HL-60 (cell line): ENCODE data around the gene MGAT4B.

Experiments
- POLR2AphosphoS5 ChIP-seq: IDR thresholded peaks from 2 replicates; pipeline ENCODE4 v1.6.1; 2012; ENCODE audit warnings: low read depth
- SPI1 ChIP-seq: IDR thresholded peaks from 2 replicates; pipeline ENCODE4 v1.6.1; 2012; ENCODE audit warnings: low read depth, mild to moderate bottlenecking, borderline replicate concordance
- TF ChIP-seq, protein P1 (sequence below): IDR thresholded peaks from one replicate; pipeline ENCODE4 v1.5.1; 2011; ENCODE audit warnings: low read length, control low read depth, inconsistent platforms; ENCODE audit not compliant: insufficient read depth
- TF ChIP-seq, protein P2 (sequence below): IDR thresholded peaks from 2 replicates; pipeline ENCODE4 v1.6.1; 2012; ENCODE audit warnings: low read depth; ENCODE audit not compliant: insufficient replicate concordance

GRCh38 chr5:179821298-179822058 is 14.8 kb upstream of the MGAT4B start:
- TF ChIP-seq, protein P1, sequence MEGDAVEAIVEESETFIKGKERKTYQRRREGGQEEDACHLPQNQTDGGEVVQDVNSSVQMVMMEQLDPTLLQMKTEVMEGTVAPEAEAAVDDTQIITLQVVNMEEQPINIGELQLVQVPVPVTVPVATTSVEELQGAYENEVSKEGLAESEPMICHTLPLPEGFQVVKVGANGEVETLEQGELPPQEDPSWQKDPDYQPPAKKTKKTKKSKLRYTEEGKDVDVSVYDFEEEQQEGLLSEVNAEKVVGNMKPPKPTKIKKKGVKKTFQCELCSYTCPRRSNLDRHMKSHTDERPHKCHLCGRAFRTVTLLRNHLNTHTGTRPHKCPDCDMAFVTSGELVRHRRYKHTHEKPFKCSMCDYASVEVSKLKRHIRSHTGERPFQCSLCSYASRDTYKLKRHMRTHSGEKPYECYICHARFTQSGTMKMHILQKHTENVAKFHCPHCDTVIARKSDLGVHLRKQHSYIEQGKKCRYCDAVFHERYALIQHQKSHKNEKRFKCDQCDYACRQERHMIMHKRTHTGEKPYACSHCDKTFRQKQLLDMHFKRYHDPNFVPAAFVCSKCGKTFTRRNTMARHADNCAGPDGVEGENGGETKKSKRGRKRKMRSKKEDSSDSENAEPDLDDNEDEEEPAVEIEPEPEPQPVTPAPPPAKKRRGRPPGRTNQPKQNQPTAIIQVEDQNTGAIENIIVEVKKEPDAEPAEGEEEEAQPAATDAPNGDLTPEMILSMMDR = no peak
- TF ChIP-seq POLR2AphosphoS5 (0 out of 2 replicates have a peak, but pooled peaks have one; percentile 27), SPI1 (no peak)
- TF ChIP-seq, protein P2, sequence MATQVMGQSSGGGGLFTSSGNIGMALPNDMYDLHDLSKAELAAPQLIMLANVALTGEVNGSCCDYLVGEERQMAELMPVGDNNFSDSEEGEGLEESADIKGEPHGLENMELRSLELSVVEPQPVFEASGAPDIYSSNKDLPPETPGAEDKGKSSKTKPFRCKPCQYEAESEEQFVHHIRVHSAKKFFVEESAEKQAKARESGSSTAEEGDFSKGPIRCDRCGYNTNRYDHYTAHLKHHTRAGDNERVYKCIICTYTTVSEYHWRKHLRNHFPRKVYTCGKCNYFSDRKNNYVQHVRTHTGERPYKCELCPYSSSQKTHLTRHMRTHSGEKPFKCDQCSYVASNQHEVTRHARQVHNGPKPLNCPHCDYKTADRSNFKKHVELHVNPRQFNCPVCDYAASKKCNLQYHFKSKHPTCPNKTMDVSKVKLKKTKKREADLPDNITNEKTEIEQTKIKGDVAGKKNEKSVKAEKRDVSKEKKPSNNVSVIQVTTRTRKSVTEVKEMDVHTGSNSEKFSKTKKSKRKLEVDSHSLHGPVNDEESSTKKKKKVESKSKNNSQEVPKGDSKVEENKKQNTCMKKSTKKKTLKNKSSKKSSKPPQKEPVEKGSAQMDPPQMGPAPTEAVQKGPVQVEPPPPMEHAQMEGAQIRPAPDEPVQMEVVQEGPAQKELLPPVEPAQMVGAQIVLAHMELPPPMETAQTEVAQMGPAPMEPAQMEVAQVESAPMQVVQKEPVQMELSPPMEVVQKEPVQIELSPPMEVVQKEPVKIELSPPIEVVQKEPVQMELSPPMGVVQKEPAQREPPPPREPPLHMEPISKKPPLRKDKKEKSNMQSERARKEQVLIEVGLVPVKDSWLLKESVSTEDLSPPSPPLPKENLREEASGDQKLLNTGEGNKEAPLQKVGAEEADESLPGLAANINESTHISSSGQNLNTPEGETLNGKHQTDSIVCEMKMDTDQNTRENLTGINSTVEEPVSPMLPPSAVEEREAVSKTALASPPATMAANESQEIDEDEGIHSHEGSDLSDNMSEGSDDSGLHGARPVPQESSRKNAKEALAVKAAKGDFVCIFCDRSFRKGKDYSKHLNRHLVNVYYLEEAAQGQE = no peak
